HG02973 (cell line): ENCODE measurements around the gene TKTL1.

Experiments used
- ATAC-seq: cut with Tn5 transposase; IDR thresholded peaks from one replicate; pipeline ENCODE4 v1.9.1; 2021; ENCODE audit warnings: moderate library complexity; ENCODE audit not compliant: unreplicated experiment

The TKTL1 gene

GRCh38 chrX:154373340-154374306 lies 78.0 kb downstream of the TKTL1 start:
- no peak for ATAC-seq

- ATAC-seq: no peak
Observed at GRCh38 chrX:154374313-154375155, 78.9 kb downstream of the TKTL1 start, which contains the start of gene FLNA. Gene FLNA (minus strand): TSS chrX:154374634. CDS start chrX:154371245, 3,389 bp downstream.

GRCh38 chrX:154375156-154375504 lies 79.5 kb downstream of the TKTL1 start:
- ATAC-seq: no peak

- no peak for ATAC-seq
Observed at GRCh38 chrX:154376774-154377173, 81.2 kb downstream of the TKTL1 start.

- no peak for ATAC-seq
Observed at GRCh38 chrX:154378059-154378798, 82.6 kb downstream of the TKTL1 start.

GRCh38 chrX:154378799-154379568 lies 83.4 kb downstream of the TKTL1 start, which contains the start of gene EMD:
Gene EMD (plus strand): TSS chrX:154379295. CDS start chrX:154379485, 190 bp downstream.
- ATAC-seq: peak; percentile 77

- no peak for ATAC-seq
Observed at GRCh38 chrX:154379569-154379951, 84.0 kb downstream of the TKTL1 start.
